B cell (primary cell): ENCODE results near the gene GPR37. TPM values are rescaled to one million over a fixed set of nuclear protein-coding genes. Genes with fewer than 3 reads are reported as not detected.

Source experiments
- ATAC-seq: fragments of 200-7000 bp; cut with Tn5 transposase; one replicate; pipeline ENCODE4 v1.10.0; 2021; ENCODE audit warnings: low read depth, mild to moderate bottlenecking, moderate number of reproducible peaks, moderate library complexity
- CTCF ChIA-PET: fragments of 350-600 bp; sonication (Branson Sonifier 250); formaldehyde crosslinking; loops from one replicate; lab custom pipeline; 2021; ENCODE audit warnings: antibody characterized with exemption, inconsistent platforms; lab: Charles Lee
- POLR2A ChIA-PET: fragments of 350-600 bp; sonication (Branson Sonifier 250); formaldehyde crosslinking; loops from one replicate; lab custom pipeline; 2021; ENCODE audit warnings: antibody characterized with exemption; lab: Charles Lee
- DNase-seq: peaks from one replicate; pipeline ENCODE4 v3.0.0; 2013
- H2AFZ ChIP-seq: 2 replicates; pipeline ENCODE4 v1.6.1; 2012; ENCODE audit warnings: mild to moderate bottlenecking, low read depth, low read length; ENCODE audit not compliant: insufficient read depth, poor library complexity, severe bottlenecking
- H3K27ac ChIP-seq, 2 donors: 1 replicate in 1 of 2; 2 replicates in 1 of 2; pipeline ENCODE4 v1.5.1; 2012 to 2013; ENCODE audit warnings: low read length in 2 of 2, mild to moderate bottlenecking in 2 of 2, moderate library complexity in 1 of 2
- H3K27me3 ChIP-seq, 4 experiments: fragments of 200-600 bp in 1 of 4; sonication (generic) in 1 of 4; replicated peaks in 1 of 4; 1 replicate in 2 of 4; 2 replicates in 2 of 4; pipeline versions ENCODE4 v1.6.1 to v1.7.0; 2013 to 2016; ENCODE audit warnings: low read length in 3 of 4, mild to moderate bottlenecking in 2 of 4, mixed read lengths in 1 of 4, moderate library complexity in 1 of 4; ENCODE audit not compliant: insufficient read depth in 4 of 4, control insufficient read depth in 3 of 4; ENCODE audit errors: control extremely low read depth in 1 of 4
- H3K36me3 ChIP-seq, 2 experiments: replicated peaks in 1 of 2; 1 replicate in 1 of 2; 2 replicates in 1 of 2; pipeline versions ENCODE4 v1.6.1 to v1.7.1; 2013; ENCODE audit warnings: low read length in 1 of 2; ENCODE audit not compliant: insufficient read depth in 2 of 2, control insufficient read depth in 1 of 2; ENCODE audit errors: control extremely low read depth in 1 of 2, extremely low read depth in 1 of 2
- H3K4me1 ChIP-seq, 2 donors: fragments of 200-600 bp in 1 of 2; sonication (generic) in 1 of 2; 1 replicate in 1 of 2; 2 replicates in 1 of 2; pipeline versions ENCODE4 v1.5.1 to v1.6.1; 2013 to 2017; ENCODE audit warnings: low read length in 2 of 2; ENCODE audit not compliant: control insufficient read depth in 2 of 2, insufficient read depth in 2 of 2
- H3K4me2 ChIP-seq: replicated peaks from 2 replicates; pipeline ENCODE3; 2012; ENCODE audit warnings: mild to moderate bottlenecking, low read depth, low read length; ENCODE audit not compliant: poor library complexity, severe bottlenecking
- H3K4me3 ChIP-seq, 5 experiments: fragments of 200-600 bp in 1 of 5; sonication (generic) in 1 of 5; 1 replicate in 3 of 5; 2 replicates in 2 of 5; pipeline versions ENCODE4 v1.5.1 to v1.7.0; 2011 to 2016; ENCODE audit warnings: low read length in 4 of 5, mild to moderate bottlenecking in 4 of 5, low read depth in 2 of 5, control low read depth in 1 of 5, moderate library complexity in 1 of 5; ENCODE audit not compliant: insufficient read depth in 1 of 5; ENCODE audit errors: control extremely low read depth in 1 of 5, extremely low read depth in 1 of 5
- H3K79me2 ChIP-seq: fragments of 200-600 bp; sonication (generic); one replicate; pipeline ENCODE4 v1.6.0; 2016; ENCODE audit warnings: low read length; ENCODE audit not compliant: control insufficient read depth, insufficient read depth
- H3K9ac ChIP-seq: fragments of 200-600 bp; sonication (generic); 2 replicates; pipeline ENCODE4 v1.6.1; 2017; ENCODE audit warnings: mild to moderate bottlenecking, low read length, moderate library complexity
- H3K9me3 ChIP-seq, 3 donors: one replicate each; pipeline versions ENCODE4 v1.6.1 to v1.7.1; 2013; ENCODE audit warnings: low read length in 2 of 3; ENCODE audit not compliant: control insufficient read depth in 2 of 3, insufficient read depth in 1 of 3; ENCODE audit errors: control extremely low read depth in 1 of 3
- H4K20me1 ChIP-seq: 2 replicates; pipeline ENCODE4 v1.6.0; 2012; ENCODE audit warnings: mild to moderate bottlenecking, low read length; ENCODE audit not compliant: insufficient read depth, control insufficient read depth, poor library complexity, severe bottlenecking
- H3K27ac Mint-ChIP-seq: one replicate; pipeline ENCODE4 v1.8.0; 2021; ENCODE audit warnings: mixed read lengths
- H3K27me3 Mint-ChIP-seq: one replicate; pipeline ENCODE4 v1.8.0; 2021; ENCODE audit warnings: mixed read lengths
- H3K4me1 Mint-ChIP-seq: one replicate; pipeline ENCODE4 v1.8.0; 2021; ENCODE audit warnings: mixed read lengths
- H3K4me3 Mint-ChIP-seq: one replicate; pipeline ENCODE4 v1.8.0; 2021; ENCODE audit warnings: mixed read lengths
- H3K9me3 Mint-ChIP-seq: one replicate; pipeline ENCODE4 v1.8.0; 2022; ENCODE audit warnings: mixed read lengths; ENCODE audit not compliant: insufficient read depth
- CTCF ChIP-seq: fragments of 200-600 bp; IDR thresholded peaks from one replicate; pipeline ENCODE4 v1.8.0; 2022; ENCODE audit warnings: antibody characterized with exemption, mild to moderate bottlenecking
- EZH2 ChIP-seq: IDR thresholded peaks from 2 replicates; pipeline ENCODE4 v1.6.1; 2012; ENCODE audit warnings: borderline replicate concordance, low read depth, mild to moderate bottlenecking, moderate library complexity, low read length; ENCODE audit not compliant: insufficient read depth, poor library complexity, severe bottlenecking
- WGBS: methylation state at CpG from one replicate; pipeline ENCODE4 v1.1.5; 2013; ENCODE audit warnings: missing lambda C conversion rate; ENCODE audit not compliant: insufficient coverage; 5-methylcytosine and 5-hydroxymethylcytosine counted together
- intact Hi-C: fragments of 100-400 bp; cut with micrococcal nuclease; formaldehyde crosslinking; loops from one replicate; pipeline ENCODE4 v1.10.0; 2022
- polyA plus RNA-seq: library from polyadenylated mRNA; depleted of rRNA; stranded (reverse); fragments of >200 nt; gene quantifications from 2 replicates; pipeline ENCODE4 v1.2.3, GENCODE V29; 2012
- total RNA-seq, 2 donors: library from RNA; stranded (reverse); fragments of 120-200 nt in 1 of 2; gene quantifications; 1 replicate in 1 of 2; 2 replicates in 1 of 2; pipeline versions ENCODE4 v1.2.3 to v1.2.4, GENCODE V29; 2013 to 2022

Gene GPR37
- total and polyA plus RNA-seq, 2 donors (not counting 1 experiment from before 2014, with no cell fraction given): not detected

- Mint-ChIP-seq H3K4me3 (no peak overlapping the region), H3K27ac (no peak overlapping the region), H3K9me3 (no peaks in the 10 kb centered on the region), H3K4me1 (no peaks in the 10 kb centered on the region), H3K27me3 (peaks cover 14% of the 10 kb centered on the region)
- 57% methylated on average over 1 of the region's 12 CpGs for WGBS
- H2AFZ ChIP-seq: no peak overlapping the region
- H3K36me3 ChIP-seq: no peaks in the 10 kb centered on the region
- ATAC-seq: no peak
- ChIA-PET CTCF (no interaction called here), POLR2A (no interaction called here)
- no peaks in the 10 kb centered on the region for H3K9me3 ChIP-seq
- H3K4me3 ChIP-seq: no peak overlapping the region
- intact Hi-C loops: no loop called here
- H3K4me1 ChIP-seq: no peaks in the 10 kb centered on the region
- H3K27me3 ChIP-seq: no peaks in the 10 kb centered on the region
- TF ChIP-seq CTCF: no peak
- no peak for TF ChIP-seq EZH2
- DNase-seq: no peak
- H3K27ac ChIP-seq: no peak overlapping the region
- H3K4me2 ChIP-seq: no peak overlapping the region
- no peak overlapping the region for H3K9ac ChIP-seq
- H3K79me2 ChIP-seq: no peaks in the 10 kb centered on the region
- no peaks in the 10 kb centered on the region for H4K20me1 ChIP-seq
These were observed 16.5 kb upstream of the GPR37 start for GRCh38 chr7:124781907-124782734.

- H3K4me3 Mint-ChIP-seq: no peak overlapping the region
- no peaks in the 10 kb centered on the region for H3K9me3 ChIP-seq
- ATAC-seq: no peak
- no peak overlapping the region for H3K9ac ChIP-seq
- H3K4me1 ChIP-seq: no peaks in the 10 kb centered on the region
- H3K27ac Mint-ChIP-seq: no peak overlapping the region
- no peak overlapping the region for H3K4me2 ChIP-seq
- CTCF ChIA-PET: no interaction called here
- no peak for TF ChIP-seq EZH2
- TF ChIP-seq CTCF: no peak
- H3K4me3 ChIP-seq: no peak overlapping the region
- WGBS: 100% methylated on average over 1 of the region's 2 CpGs
- no peak for DNase-seq
- peaks cover 14% of the 10 kb centered on the region for H3K27me3 Mint-ChIP-seq
- no peaks in the 10 kb centered on the region for H3K27me3 ChIP-seq
- no peaks in the 10 kb centered on the region for H4K20me1 ChIP-seq
- no peaks in the 10 kb centered on the region for H3K4me1 Mint-ChIP-seq
- H3K27ac ChIP-seq: no peak overlapping the region
- no peak overlapping the region for H2AFZ ChIP-seq
- H3K79me2 ChIP-seq: no peaks in the 10 kb centered on the region
- intact Hi-C loops: no loop called here
- no peaks in the 10 kb centered on the region for H3K9me3 Mint-ChIP-seq
- H3K36me3 ChIP-seq: no peaks in the 10 kb centered on the region
- POLR2A ChIA-PET: no interaction called here
These were observed 15.8 kb upstream of the GPR37 start for GRCh38 chr7:124781418-124781817.
